Measurements from ENCODE around the gene LRCH3.

Gene LRCH3

GRCh38 chr3:197791892-197792647 is 1.0 kb downstream of the LRCH3 start:
- peak; percentile 43 for DNase-seq (ENCODE audit: low spot score)

GRCh38 chr3:197793247-197793646 is 2.2 kb downstream of the LRCH3 start:
- DNase-seq (ENCODE audit: low spot score): no peak

- no peak for DNase-seq (ENCODE audit: low spot score)
These were observed 3.1 kb downstream of the LRCH3 start for GRCh38 chr3:197794115-197794514.

- no peak for DNase-seq (ENCODE audit: low spot score)
These were observed 4.1 kb downstream of the LRCH3 start for GRCh38 chr3:197795200-197795599.

GRCh38 chr3:197796087-197796486 is 5.0 kb downstream of the LRCH3 start:
- no peak for DNase-seq (ENCODE audit: low spot score)

GRCh38 chr3:197798863-197799262 is 7.8 kb downstream of the LRCH3 start:
- DNase-seq (ENCODE audit: low spot score): no peak

GRCh38 chr3:197800379-197800778 is 9.3 kb downstream of the LRCH3 start:
- no peak for DNase-seq (ENCODE audit: low spot score)

- no peak for DNase-seq (ENCODE audit: low spot score)
These were observed 11.1 kb downstream of the LRCH3 start for GRCh38 chr3:197801891-197802778.

GRCh38 chr3:197802779-197803459 is 11.9 kb downstream of the LRCH3 start:
- DNase-seq (ENCODE audit: low spot score): no peak

GRCh38 chr3:197804511-197804910 is 13.5 kb downstream of the LRCH3 start:
- DNase-seq (ENCODE audit: low spot score): no peak

- DNase-seq (ENCODE audit: low spot score): no peak
These were observed 17.0 kb downstream of the LRCH3 start for GRCh38 chr3:197807969-197808587.

GRCh38 chr3:197809356-197810020 is 18.4 kb downstream of the LRCH3 start:
- DNase-seq (ENCODE audit: low spot score): peak; percentile 15

- no peak for DNase-seq (ENCODE audit: low spot score)
These were observed 19.8 kb downstream of the LRCH3 start for GRCh38 chr3:197810901-197811300.

GRCh38 chr3:197811343-197811742 is 20.3 kb downstream of the LRCH3 start:
- peak; percentile 65 for DNase-seq (ENCODE audit: low spot score)

GRCh38 chr3:197814372-197814771 is 23.3 kb downstream of the LRCH3 start:
- DNase-seq (ENCODE audit: low spot score): no peak

GRCh38 chr3:197820550-197821335 is 29.7 kb downstream of the LRCH3 start:
- no peak for DNase-seq (ENCODE audit: low spot score)

- no peak for DNase-seq (ENCODE audit: low spot score)
These were observed 38.5 kb downstream of the LRCH3 start for GRCh38 chr3:197829397-197830045.

- no peak for DNase-seq (ENCODE audit: low spot score)
These were observed 39.4 kb downstream of the LRCH3 start for GRCh38 chr3:197830308-197830966.

GRCh38 chr3:197830967-197831313 is 39.9 kb downstream of the LRCH3 start:
- no peak for DNase-seq (ENCODE audit: low spot score)

Data from Ammon's horn (tissue), 1 donor.